Tibial nerve (tissue), 4 donors: ENCODE results near the gene LRRC3.

Experiments used
- EP300 ChIP-seq, 2 donors: sonication (generic); formaldehyde crosslinking; IDR thresholded peaks; one replicate each; pipeline ENCODE4 v1.6.1; 2017; ENCODE audit warnings: antibody characterized with exemption in 2 of 2, mild to moderate bottlenecking in 1 of 2
- POLR2A ChIP-seq, 2 donors: fragments of 450-650 bp; IDR thresholded peaks; one replicate each; pipeline ENCODE4 v1.6.1; 2017; ENCODE audit warnings: antibody characterized with exemption in 2 of 2, mild to moderate bottlenecking in 2 of 2, moderate library complexity in 2 of 2
- TF ChIP-seq, protein P1 (sequence below), 5 experiments: fragments of 200-600 bp in 3 of 5; fragments of 450-650 bp in 2 of 5; sonication (generic) in 3 of 5; IDR thresholded peaks; one replicate each; pipeline ENCODE4 v1.5.1; 2016 to 2019; ENCODE audit warnings: antibody characterized with exemption in 5 of 5, mild to moderate bottlenecking in 3 of 5, moderate library complexity in 2 of 5

DNA sequence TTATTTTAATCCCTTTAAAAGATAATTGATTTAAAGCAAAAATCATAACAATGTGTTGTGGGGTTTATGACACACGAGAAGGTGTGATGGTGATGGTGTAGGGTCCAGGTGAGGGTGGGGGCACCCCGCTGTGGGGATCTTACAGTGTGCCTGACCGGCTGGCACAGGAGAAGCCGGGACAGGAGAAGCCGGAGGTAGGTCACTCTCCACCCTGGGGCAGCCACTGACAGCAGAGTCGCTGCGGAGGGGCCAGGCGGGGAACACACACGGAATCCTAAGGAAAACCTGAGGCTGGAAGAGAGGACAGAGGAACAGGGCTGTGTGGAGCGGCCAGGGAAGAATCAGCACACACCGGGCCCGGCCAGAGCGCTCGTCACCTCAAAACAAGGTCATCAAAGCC is 4.3 kb upstream of the LRRC3 start:
- TF ChIP-seq, protein P1, sequence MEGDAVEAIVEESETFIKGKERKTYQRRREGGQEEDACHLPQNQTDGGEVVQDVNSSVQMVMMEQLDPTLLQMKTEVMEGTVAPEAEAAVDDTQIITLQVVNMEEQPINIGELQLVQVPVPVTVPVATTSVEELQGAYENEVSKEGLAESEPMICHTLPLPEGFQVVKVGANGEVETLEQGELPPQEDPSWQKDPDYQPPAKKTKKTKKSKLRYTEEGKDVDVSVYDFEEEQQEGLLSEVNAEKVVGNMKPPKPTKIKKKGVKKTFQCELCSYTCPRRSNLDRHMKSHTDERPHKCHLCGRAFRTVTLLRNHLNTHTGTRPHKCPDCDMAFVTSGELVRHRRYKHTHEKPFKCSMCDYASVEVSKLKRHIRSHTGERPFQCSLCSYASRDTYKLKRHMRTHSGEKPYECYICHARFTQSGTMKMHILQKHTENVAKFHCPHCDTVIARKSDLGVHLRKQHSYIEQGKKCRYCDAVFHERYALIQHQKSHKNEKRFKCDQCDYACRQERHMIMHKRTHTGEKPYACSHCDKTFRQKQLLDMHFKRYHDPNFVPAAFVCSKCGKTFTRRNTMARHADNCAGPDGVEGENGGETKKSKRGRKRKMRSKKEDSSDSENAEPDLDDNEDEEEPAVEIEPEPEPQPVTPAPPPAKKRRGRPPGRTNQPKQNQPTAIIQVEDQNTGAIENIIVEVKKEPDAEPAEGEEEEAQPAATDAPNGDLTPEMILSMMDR (IDR thresholded peaks at IDR 0.05) = no peak
- TF ChIP-seq POLR2A (IDR thresholded peaks at IDR 0.05) (no peak), EP300 (IDR thresholded peaks at IDR 0.05) (no peak)
